HG03060 (cell line): ENCODE measurements around the gene AKR1B15.
"Not testable (repeated sequence)": the region's sequence is repeated elsewhere in the genome, so short reads cannot be mapped to it uniquely, and the experiment has no call there.

Experiments used
- ATAC-seq: cut with Tn5 transposase; IDR thresholded peaks from one replicate; pipeline ENCODE4 v1.9.1; 2021; ENCODE audit warnings: low read depth, moderate number of reproducible peaks; ENCODE audit not compliant: unreplicated experiment

Gene AKR1B15

GRCh38 chr7:134548877-134549276, at the start of gene AKR1B15:
TSS of gene AKR1B15 (plus strand) at chr7:134549110. CDS start at chr7:134564620, 15,510 bp downstream.
- peak; percentile 94 for ATAC-seq

- ATAC-seq, result no peak
Measured at GRCh38 chr7:134500406-134500805, 48.5 kb upstream of the AKR1B15 start.

- no peak for ATAC-seq
Measured at GRCh38 chr7:134500982-134501381, 47.9 kb upstream of the AKR1B15 start.

- ATAC-seq, result no peak
Measured at GRCh38 chr7:134502463-134503371, 46.2 kb upstream of the AKR1B15 start.

GRCh38 chr7:134504660-134505164, 44.2 kb upstream of the AKR1B15 start:
- no peak for ATAC-seq

- no peak for ATAC-seq
Measured at GRCh38 chr7:134505856-134506255, 43.1 kb upstream of the AKR1B15 start.

GRCh38 chr7:134509010-134509409, 39.9 kb upstream of the AKR1B15 start:
- ATAC-seq, result no peak

GRCh38 chr7:134510646-134511045, 38.3 kb upstream of the AKR1B15 start:
- ATAC-seq, result no peak

GRCh38 chr7:134512271-134512670, 36.6 kb upstream of the AKR1B15 start:
- no peak for ATAC-seq

GRCh38 chr7:134513169-134513752, 35.6 kb upstream of the AKR1B15 start:
- ATAC-seq, result no peak

GRCh38 chr7:134514106-134514505, 34.8 kb upstream of the AKR1B15 start:
- no peak for ATAC-seq

GRCh38 chr7:134514663-134515062, 34.2 kb upstream of the AKR1B15 start:
- ATAC-seq, result no peak

GRCh38 chr7:134515569-134516468, 33.1 kb upstream of the AKR1B15 start:
- no peak for ATAC-seq

GRCh38 chr7:134520130-134520529, 28.8 kb upstream of the AKR1B15 start:
- no peak for ATAC-seq

- no peak for ATAC-seq
Measured at GRCh38 chr7:134522601-134523000, 26.3 kb upstream of the AKR1B15 start.

GRCh38 chr7:134525449-134525848, 23.5 kb upstream of the AKR1B15 start:
- not testable (repeated sequence) for ATAC-seq

GRCh38 chr7:134526552-134527248, 22.2 kb upstream of the AKR1B15 start:
- not testable (repeated sequence) for ATAC-seq

- ATAC-seq, result no peak
Measured at GRCh38 chr7:134527979-134528371, 20.9 kb upstream of the AKR1B15 start.

GRCh38 chr7:134528749-134529148, 20.2 kb upstream of the AKR1B15 start:
- no peak for ATAC-seq

- ATAC-seq, result no peak
Measured at GRCh38 chr7:134530460-134530859, 18.4 kb upstream of the AKR1B15 start.
